ENCODE results near the gene PFKFB1.

DNA sequence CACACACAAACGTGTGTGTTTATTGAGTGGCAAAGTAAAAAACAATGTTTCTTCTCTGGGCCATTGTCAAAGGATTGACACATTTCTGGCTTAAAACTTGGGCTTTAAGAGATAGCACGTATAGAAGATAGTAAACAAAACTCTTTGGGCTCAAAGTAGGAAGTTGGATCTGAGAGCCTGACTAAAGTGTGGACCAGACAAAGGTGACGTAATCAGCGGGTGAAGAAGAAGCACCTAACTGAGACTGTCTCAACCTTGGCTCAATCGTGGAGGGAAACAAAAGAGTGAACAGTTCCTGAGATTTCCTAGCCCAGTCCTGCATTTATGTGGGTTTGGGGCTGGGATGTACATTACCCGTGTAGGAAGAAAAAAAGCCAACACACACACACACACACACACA lies 13.7 kb downstream of the PFKFB1 start:
- TF ChIP-seq, protein P1, sequence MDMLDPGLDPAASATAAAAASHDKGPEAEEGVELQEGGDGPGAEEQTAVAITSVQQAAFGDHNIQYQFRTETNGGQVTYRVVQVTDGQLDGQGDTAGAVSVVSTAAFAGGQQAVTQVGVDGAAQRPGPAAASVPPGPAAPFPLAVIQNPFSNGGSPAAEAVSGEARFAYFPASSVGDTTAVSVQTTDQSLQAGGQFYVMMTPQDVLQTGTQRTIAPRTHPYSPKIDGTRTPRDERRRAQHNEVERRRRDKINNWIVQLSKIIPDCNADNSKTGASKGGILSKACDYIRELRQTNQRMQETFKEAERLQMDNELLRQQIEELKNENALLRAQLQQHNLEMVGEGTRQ (IDR thresholded peaks at IDR 0.05) = no peak
- TF ChIP-seq, protein P2, sequence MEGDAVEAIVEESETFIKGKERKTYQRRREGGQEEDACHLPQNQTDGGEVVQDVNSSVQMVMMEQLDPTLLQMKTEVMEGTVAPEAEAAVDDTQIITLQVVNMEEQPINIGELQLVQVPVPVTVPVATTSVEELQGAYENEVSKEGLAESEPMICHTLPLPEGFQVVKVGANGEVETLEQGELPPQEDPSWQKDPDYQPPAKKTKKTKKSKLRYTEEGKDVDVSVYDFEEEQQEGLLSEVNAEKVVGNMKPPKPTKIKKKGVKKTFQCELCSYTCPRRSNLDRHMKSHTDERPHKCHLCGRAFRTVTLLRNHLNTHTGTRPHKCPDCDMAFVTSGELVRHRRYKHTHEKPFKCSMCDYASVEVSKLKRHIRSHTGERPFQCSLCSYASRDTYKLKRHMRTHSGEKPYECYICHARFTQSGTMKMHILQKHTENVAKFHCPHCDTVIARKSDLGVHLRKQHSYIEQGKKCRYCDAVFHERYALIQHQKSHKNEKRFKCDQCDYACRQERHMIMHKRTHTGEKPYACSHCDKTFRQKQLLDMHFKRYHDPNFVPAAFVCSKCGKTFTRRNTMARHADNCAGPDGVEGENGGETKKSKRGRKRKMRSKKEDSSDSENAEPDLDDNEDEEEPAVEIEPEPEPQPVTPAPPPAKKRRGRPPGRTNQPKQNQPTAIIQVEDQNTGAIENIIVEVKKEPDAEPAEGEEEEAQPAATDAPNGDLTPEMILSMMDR (IDR thresholded peaks at IDR 0.05) = no peak
- TF ChIP-seq CHD2 (IDR thresholded peaks at IDR 0.05; ENCODE audit: low read length, partially characterized antibody) (no peak), SREBF2 (IDR thresholded peaks at IDR 0.05) (no peak), RARB (CRISPR knock-in tag; IDR thresholded peaks at IDR 0.05) (no peak), POLR2A (IDR thresholded peaks at IDR 0.05; ENCODE audit: low read length) (no peak), EP300 (IDR thresholded peaks at IDR 0.05) (no peak), SMC3 (IDR thresholded peaks at IDR 0.05) (no peak), JUN (IDR thresholded peaks at IDR 0.05) (no peak), RAD21 (conservative IDR thresholded peaks at IDR 0.05 in 1 of 2, IDR thresholded peaks at IDR 0.05 in 1 of 2) (no peak)
